ENCODE measurements around the gene TEX261.

Gene TEX261

DNA sequence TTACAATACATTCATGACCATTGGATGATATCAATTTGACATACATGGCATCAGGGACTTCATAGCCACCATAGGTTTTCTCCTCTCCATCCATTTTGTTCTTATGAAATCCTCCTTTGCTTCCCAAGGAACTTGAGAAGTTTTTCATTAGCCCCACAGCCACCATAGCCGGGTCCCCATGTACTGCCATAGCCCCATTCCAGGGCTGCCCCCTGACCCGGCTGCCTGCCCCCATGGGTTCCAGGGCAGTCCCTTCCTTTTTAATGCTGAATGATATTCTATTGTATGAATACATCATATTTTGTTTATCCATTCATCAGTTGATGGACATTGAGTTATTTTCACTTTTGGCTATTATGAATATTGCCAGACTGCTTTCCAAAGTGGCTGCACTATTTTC lies 38.5 kb downstream of the TEX261 start:
- DNase-seq = no peak

- no peak for DNase-seq
These were observed 39.8 kb downstream of the TEX261 start for GRCh38 chr2:70954886-70955285.

GRCh38 chr2:70949086-70949485 lies 45.6 kb downstream of the TEX261 start:
- no peak for DNase-seq

- peak; percentile 70 for DNase-seq
These were observed 46.2 kb downstream of the TEX261 start for GRCh38 chr2:70948337-70949003.

DNA sequence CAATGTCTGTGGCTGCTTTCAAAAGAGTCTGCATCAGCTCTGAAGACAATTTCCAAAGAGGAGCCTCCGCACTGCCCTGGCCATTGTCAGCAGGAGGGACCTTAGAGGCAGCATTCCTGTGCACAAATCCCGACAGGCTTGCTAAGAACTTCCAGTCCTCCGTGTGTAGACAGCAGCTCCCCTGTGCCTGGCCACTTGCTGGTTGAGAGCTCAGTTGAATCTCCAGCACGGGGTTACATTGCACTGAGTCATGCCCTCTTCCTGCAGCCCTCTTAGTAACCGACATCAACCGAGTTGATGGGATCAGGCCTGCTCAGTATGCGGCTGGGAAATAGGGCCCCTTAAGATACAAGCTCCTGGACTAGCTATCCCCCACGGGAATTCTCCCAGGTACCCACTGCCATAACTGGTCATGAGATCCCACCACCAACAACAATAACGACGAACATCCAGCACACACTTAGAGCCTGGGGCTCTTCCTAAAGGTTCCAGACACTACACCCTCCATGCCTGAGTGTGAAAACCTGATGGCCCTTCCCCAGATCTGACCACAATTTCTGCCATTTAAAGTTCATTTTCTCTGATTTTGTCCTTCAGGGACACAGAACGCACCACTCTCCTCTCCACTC lies 47.0 kb downstream of the TEX261 start:
- no peak for DNase-seq

DNA sequence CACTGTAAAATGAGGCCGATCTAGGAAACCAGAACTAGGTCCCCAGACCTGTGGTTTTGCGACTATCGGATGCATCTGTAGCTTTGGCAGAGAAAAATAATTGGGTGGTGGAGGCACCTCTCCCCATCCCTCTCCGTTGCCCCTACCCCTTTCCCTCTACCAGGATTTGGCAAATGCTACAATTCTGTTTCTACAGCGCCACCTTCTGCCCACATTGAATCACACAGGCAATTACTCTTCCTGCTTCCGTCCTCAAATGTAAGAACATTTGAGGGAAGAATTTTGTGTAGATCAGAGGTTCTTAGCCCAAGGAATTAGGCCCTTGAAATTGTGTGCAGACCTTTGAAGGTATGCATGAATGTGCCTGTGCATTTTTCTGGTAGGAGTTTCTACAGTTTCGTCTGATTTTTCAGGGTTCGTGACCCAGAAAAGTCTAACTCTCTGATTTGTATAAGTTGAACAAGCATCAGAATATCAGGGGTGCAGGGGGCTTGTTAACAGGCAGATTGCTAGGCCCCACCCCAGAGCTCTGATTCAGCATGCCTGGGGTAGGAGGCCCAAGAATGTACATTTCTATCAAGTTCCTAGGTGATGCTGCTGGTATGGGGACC lies 47.7 kb downstream of the TEX261 start:
- no peak for DNase-seq

- no peak for DNase-seq
These were observed 50.5 kb downstream of the TEX261 start for GRCh38 chr2:70944111-70944690.

DNA sequence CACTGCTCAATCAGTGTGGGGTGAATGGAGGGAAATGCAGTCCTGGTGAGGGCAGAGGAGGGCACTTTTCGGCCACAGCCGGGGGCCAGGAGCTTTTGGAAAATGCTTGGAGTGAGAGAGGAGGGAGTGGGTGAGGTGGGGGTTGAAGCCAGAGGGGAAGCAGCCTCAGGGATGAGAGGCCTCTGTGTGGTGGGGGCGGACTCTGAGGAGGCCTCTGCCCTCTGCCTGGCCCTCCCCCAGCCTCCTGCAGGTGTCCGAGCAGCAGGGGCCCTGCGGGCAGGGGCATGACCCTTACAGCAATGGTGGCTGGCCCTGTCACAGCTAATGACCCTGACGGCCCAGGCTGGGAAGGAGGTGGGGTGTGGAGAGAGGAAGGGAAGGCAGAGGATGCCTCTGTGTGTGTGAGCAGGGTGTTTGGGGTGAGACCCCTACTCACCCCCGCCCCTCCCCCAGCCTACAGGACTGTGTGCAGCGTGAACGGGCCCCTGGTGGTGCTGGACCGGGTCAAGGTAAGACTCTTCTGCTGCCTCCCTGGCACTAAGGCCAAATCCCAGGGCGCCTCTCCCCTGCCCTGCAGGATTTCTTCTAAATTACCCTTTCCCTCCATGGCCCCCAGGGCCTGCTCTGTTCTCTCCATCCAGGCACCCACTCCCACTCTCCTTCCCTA lies 51.3 kb downstream of the TEX261 start:
- DNase-seq = no peak

DNA sequence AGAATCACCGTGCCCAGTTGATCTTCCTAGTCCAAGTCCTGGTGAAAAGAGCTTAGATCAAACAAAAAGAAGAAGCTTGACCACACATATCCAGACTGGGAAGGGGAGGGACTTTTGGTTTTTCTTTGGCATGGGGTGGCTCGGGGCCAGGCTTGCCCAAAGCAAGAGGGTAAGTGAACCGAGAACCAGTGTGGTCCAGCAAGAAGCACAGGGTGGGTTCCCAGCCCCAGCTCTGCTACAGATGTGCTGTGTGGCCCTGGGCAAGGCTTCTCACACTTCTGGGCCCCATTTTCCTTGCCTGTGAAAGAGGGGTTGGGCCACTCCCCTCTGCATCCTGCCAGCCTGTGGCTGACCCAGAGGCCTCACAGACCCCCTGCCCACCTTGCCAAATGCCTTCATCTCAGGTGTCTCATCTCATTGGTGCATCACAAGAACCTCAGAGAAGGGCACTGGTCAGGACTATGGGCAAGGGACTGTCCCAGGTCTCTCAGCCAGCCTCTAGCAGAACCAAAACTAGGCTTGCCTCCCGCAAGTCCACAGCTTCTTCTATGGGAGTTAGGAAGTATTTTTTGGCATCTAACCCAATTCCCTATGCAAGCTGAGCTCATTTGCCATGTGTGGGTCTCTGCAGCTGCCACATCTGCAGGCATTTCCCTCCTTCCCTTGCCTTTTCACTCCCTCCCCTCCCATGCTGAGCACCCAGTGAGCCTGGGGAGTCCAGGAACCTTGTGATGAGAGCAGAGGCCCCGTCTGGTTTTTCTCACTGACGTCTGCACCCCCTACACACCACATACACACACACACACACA lies 52.1 kb downstream of the TEX261 start:
- no peak for DNase-seq

DNA sequence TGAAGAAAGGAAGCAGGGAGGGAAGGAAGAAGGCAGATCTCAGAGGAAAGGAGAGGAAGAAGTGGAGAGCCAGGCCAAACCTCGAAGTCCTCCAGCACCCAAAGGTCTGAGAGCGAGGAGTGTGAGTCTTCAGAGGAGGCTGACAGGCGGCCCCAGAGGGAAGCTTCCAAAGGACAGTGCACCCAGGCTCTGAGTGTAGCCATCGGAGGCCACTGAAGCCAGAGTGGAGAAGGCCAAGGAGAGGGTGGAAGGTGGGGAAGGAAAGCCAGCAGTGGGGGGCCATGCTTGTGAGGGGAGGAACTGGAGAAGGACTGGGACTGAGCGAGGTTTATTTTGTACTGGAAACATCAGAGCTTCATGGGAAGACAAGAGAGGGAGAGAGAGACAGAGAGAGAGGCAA lies 53.0 kb downstream of the TEX261 start:
- no peak for DNase-seq

GRCh38 chr2:70941186-70941585 lies 53.5 kb downstream of the TEX261 start:
- DNase-seq = no peak

GRCh38 chr2:70939839-70940580 lies 54.7 kb downstream of the TEX261 start:
- DNase-seq = no peak

GRCh38 chr2:70939001-70939838 lies 55.5 kb downstream of the TEX261 start:
- no peak for DNase-seq

GRCh38 chr2:70938586-70938950 lies 56.1 kb downstream of the TEX261 start:
- DNase-seq = no peak

DNA sequence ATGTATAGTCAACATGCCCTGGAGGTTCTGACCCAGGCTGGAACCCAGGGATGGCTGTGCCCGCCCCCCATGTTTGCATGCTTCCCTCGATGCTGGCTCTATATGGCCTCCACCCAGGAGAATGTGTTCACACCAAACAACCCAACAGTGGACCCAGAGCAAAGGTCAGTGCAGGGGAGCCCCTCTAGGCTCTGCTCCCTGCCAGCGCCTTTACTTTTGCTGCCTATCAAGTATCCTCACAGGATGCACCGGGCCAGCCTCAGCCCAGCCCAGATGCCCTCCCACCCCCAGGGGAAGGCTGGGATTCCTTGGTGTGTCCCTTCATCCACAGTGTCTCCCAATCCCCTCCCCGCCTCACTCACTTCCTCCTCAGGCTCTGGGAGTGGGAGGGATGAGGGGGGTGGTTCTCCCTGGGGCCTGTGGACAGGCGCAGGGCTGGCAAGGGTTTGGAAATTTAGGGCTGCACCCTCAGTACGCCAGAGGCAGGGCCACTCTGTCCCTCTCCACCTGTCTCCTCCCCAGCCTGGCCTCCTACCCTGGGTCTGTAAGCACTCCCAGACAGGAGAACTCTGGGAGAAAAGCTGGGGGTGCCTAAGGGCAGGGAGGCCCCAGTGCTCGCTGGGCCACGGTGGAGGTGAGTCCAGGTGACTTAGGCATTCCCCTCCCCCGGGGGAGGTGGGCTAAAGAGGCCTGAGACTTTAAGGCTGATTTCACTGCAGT lies 56.6 kb downstream of the TEX261 start:
- DNase-seq = no peak

DNA sequence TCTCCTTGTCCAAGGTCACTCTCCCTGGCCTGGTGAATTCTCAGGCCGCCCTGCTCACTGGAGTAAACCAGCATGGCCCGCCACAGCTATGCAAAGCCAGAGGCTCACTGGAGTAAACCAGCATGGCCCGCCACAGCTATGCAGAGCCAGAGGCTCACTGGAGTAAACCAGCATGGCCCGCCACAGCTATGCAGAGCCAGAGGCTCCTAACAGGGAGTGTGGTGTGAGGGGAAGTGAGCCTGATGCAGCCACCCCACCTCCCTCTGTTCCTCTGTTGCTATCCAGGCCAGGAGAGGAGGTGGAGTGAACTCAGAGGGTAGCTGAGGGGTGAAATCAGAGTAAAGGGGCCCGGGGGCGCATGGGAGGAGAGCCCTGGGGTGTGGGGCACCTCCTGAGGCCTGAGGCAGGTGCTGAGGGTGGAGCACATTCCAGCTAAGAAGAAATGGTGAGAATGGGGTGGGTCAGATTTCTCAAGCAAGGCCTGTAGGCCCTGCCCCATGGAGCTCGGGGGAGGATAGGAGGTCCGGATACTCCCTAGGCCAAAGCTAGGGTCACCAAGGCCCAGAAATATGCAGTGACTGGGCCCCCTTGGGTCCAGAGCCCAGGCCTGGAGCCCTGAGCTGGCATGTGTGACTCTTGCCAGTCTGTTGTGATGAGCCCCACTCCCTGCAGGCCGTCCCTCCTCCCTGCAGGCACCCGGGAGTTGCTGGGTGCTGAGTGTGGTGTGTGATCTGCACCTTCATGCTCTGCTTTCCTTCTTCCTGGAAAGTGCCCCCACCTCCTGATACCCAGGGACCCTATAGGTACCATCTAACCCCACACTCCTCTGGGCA lies 57.5 kb downstream of the TEX261 start:
- DNase-seq = no peak

GRCh38 chr2:70936165-70936978 lies 58.3 kb downstream of the TEX261 start:
- DNase-seq = no peak

All from CD4-positive, alpha-beta T cell treated with Interleukin-15 for 1 hour (primary cell).